Measurements from ENCODE around the gene ANGEL2.
"Not testable (repeated sequence)": the region's sequence is repeated elsewhere in the genome, so short reads cannot be mapped to it uniquely, and the experiment has no call there.

The ANGEL2 gene

DNA sequence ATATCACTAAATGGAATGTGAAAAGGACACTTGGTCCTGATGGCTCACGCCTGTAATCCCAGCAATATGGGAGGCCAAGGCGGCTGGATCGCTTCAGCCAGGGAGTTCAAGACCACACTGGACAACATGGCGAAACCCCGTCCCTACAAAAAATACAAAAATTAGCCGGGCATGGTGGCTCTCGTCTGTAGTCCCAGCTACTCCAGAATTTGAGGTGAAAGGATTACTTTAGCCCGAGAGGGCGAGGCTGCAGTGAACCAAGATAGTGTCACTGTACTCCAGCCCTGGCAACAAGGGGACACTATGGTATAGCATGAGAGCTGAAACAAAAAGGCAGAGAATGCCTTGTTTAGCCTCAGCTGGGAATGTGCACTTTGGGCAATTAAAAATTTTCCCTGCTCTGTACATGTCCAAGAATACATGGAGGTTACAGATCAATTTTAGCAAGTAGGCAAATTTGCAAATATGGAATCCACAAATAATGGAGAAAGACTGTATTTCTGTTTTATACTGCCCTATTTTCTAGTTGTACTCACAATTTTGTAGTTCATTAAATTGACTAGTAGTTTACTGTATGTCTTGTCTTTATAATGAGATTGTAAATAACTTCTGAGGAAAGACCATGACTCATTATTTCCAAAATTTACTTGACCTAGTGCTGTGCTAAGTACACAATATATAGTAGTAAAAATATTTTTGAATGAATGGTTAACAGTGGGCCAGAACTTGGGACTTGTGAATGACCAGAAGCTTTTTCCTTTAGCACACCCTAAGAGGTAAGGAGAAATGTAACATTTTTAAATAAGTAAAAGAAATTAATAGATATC is 2.0 kb upstream of the ANGEL2 start:
- no peak for DNase-seq (ENCODE audit: low read depth)

DNA sequence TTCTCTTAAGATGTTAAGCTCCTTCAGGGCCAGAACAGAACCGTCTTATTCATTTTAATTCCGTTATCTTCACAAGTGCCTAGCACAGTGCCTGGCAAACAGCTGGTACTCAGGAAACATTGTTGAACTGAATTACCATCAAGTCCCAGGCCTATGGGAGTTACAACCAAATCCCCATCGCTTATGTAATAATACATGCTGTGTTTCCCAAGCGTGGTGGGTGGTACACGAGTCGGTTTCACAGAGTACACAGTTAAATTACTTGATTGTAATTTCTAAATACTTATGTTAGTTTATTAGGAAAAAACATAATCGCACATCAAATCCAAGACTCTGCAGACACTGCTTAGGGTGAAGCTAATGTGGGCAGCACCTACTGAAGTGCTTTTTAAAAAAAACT is 1.0 kb downstream of the ANGEL2 start:
- no peak for DNase-seq (ENCODE audit: low read depth)

GRCh38 chr1:213008564-213008963 is 7.1 kb downstream of the ANGEL2 start:
- no peak for DNase-seq (ENCODE audit: low read depth)

DNA sequence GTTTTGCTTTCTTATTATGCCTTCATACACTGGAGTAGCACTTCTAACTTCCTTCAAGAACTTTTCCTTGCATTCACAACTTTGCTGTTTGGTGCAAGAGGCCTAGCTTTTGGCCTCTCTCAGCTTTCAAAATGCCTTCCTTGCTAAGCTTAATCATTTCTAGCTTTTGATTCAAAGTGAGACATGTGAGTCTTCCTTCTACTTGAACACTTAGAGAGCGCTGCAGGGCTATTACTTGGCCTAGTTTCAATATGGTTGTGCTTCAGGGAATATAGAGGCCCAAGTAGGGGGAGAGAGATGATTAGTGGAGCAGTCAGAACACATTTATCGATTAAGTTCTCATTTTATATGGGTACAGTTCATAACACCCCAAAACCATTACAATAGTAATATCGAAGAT is 12.4 kb downstream of the ANGEL2 start:
- no peak for DNase-seq (ENCODE audit: low read depth)

DNA sequence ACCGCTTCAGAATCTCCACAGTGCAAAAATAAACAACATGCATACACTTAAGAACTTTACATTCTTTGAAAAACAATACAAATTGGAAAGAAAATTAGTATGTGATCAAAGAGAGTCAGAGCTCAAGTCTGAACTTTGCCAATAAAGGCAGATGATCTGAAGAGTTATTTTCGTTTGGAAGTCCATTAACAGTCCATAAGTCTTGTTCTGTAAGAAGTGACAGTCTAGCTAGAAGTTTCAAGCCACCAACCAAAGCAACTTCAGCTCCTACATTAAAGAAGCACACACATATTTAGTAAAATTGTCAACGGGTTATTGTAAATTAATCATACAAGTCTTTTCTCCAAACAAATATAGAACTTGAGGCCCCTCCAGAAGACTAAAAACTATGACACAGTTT is 20.7 kb downstream of the ANGEL2 start:
- DNase-seq (ENCODE audit: low read depth) = no peak

DNA sequence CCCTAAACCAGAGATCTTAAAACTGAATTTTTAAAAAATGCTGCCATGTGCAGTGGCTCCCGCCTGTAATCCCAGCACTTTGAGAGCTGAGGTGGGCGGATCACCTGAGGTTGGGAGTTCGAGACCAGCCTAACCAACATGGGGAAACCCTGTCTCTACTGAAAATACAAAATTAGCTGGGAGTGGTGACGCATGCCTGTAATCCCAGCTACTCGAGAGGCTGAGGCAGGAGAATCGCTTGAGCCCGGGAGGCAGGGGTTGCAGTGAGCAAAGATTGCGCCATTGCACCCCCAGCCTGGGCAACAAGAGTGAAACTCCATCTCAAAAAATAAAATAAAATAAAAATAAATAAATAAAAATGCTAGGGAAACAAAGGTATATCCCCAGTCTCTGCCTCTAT is 21.7 kb downstream of the ANGEL2 start:
- not testable (repeated sequence) for DNase-seq (ENCODE audit: low read depth)

DNA sequence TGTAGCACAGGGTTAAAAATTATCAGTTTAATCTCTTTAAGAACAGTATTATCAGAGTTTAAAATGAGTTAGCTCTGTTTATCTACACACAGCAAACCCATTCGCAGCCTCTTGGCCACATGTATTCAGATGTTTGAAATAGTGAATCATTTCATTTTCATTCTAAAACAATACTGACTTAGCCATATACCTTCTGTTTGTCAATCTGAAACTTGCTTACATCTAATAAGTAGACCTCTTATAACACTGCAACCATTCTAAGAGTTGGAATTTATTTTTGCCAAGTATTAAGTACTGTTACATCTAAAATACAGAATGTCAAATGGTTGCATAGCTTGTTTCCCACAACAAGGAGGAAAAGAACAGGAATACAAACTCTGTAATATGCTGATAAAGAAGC is 25.4 kb downstream of the ANGEL2 start:
- DNase-seq (ENCODE audit: low read depth) = no peak

- DNase-seq (ENCODE audit: low read depth) = no peak
Measured at GRCh38 chr1:212987702-212988322, 27.9 kb downstream of the ANGEL2 start.

DNA sequence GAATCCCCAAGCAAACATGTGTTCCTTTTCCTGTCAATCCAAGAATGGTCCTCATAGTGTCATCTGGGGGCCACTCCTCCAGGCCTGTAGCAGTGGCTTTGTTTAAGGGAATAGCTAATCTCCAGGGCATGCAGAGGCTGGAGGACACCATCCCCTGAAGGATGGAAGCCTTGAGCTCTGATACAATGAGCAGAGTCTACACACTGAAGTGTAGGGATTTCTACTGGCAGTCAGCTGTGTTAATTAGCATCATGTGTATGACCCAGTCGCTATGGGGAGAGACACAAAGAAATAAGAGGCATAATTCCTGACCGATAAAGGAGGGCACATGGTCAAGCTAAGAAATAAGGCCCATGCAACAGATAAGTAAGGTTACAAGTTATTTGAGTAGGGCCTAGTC is 29.1 kb downstream of the ANGEL2 start:
- DNase-seq (ENCODE audit: low read depth) = no peak

GRCh38 chr1:212984522-212985291 is 31.0 kb downstream of the ANGEL2 start:
- no peak for DNase-seq (ENCODE audit: low read depth)

DNA sequence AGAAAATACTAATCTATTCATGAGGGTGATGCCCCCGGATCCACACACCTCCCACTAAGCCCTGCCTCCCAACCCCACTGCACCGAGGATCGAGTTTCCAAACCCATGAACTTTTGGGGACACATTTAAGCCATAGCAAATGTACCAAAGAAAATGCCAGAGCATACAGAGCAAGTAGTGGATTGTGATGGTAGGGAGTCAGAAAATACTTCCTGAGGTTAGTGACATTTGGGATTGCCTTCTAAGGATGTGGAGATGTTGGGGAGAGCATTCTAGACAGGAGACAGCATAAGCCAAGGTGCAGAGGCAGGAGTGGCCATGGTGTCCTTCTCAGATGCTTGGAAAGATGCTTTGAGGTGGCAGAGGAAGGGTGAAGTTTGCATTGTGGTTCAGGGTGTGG is 32.2 kb downstream of the ANGEL2 start:
- DNase-seq (ENCODE audit: low read depth) = no peak

GRCh38 chr1:212982430-212983152 is 33.1 kb downstream of the ANGEL2 start:
- no peak for DNase-seq (ENCODE audit: low read depth)

DNA sequence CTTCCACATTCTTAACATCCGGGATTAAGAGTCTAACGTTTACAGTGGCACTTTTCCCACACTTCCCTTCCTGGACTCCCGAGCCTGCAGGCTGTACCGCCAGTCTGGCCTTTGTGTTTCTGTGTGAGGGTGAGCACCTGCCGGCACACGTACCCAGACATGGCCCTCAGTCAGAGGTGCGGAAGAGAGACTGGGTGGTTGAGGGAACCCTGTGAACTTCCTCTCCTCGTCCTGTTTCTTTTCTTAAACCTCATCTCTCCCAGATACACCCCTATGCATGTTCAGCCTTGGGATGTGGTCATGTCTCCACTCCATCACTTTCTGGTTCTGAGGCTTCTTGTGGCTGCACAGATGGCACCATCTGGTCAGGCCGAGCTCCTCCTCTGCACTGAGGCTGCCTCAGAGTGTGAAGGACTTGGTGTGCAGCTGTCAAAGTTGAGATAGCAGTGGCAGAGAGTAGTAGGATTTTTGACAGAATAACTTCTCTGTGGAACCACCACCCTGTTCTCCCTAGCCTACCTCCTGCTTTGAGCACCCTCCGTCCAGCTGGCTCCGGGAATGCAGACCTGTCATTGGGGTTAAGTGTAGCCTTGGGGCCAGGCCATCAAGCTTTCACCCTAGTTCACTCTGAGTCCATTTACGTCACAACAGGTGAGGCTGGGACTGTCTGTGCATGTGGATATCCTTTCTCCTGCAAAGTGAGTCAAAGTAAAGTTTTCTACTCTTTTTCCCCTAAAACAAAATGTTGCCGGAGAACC is 33.9 kb downstream of the ANGEL2 start:
- no peak for DNase-seq (ENCODE audit: low read depth)

DNA sequence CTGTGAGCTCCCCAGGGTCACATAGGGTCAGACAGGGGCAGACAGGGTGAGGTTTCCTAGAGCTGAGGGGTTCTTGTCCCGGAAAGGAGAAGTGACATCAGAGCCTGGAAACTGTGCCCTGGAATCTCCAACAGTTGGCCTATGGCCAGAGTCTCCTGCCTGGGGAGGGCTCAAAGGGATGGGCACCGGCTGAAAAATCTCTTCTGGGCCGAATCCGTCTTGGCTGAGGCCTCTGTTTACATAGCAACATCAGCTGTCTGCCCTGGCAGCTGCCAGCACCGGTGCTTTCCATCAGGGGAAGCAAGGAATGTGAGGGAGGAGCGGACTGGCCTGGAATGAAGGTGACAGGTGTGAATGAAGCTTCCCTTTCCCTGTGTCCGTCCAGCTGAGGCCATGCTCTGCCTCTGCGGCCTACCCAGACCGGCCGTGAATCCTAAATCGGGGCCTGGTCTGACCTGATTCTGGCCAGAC is 34.6 kb downstream of the ANGEL2 start:
- DNase-seq (ENCODE audit: low read depth) = no peak

- DNase-seq (ENCODE audit: low read depth) = no peak
Measured at GRCh38 chr1:212980123-212980785, 35.4 kb downstream of the ANGEL2 start.

DNA sequence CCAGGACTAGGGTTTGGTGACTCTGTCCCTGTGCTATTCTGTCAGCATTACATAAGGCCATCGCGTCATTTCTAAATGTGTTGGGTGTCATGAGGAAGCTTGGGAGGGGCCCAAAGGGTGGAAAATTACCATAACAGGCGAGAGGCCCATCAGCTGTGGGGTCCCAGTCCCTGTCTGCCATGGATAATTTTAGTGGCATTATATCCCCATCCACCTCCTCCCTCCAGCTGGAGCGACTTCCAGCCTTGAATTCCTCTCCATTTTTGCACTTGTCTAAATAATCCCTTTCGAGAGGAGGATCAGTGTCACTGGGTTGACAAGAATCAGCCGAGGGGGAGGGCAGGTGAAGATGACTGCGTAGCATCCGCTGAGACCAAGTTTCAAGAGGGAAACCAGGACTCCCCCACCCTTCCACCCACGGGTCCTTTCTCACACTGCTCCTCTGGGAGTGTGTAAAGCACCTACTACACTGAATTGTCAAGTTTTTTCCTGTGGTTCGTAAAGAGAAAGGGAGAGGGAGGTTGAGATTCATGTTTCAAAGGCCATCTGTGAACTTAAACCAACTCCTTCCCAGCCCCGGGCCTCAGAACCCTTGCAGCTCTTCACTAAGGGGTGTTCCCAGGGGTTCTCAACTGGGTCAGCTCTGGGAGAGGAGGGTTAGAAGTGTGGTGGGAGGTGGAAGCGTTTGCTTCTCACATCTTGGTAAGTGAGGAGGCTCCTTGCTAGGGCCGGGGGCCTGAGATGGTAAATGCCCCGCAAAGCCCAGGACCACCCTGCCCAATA is 36.1 kb downstream of the ANGEL2 start:
- no peak for DNase-seq (ENCODE audit: low read depth)

GRCh38 chr1:212977781-212978645 is 37.7 kb downstream of the ANGEL2 start:
- no peak for DNase-seq (ENCODE audit: low read depth)

GRCh38 chr1:212976586-212976985 is 39.1 kb downstream of the ANGEL2 start:
- no peak for DNase-seq (ENCODE audit: low read depth)
